ENCODE results near the gene PLXND1.
"Not testable (repeated sequence)": the region's sequence is repeated elsewhere in the genome, so short reads cannot be mapped to it uniquely, and the experiment has no call there.

DNA sequence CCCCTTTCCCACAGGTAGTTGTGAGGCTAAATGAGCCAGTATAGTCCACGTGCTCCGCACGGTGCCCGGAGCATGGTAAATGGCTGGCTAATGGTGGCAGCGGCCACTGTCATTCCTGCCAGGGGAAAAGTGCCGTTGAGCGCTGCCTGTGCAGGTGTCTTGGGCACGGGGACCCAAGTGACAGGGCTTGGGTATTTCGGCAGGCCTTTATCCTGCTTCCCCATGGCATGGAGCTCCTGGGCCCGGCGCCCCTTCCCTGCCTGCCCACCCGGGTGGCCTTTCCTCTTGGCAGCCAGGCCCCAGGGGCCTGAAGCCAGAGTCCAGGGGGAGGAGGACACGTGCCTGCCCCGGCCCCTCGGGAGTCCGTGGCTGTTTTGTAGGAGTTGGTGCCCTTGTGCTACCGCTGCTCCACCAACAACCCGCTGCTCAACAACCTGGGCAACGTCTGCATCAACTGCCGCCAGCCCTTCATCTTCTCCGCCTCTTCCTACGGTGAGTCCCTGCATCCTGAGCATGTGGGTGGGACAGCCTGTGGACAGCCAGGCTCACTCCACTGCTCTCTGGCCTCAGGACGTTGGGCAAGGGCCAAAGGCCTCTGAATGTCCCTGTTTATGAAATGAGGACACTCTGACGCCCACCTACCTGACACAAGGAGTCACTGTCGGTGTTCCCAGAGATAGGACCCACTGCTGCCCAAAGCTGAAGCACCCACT, 91.2 kb downstream of the PLXND1 start:
- TF ChIP-seq, protein P1, sequence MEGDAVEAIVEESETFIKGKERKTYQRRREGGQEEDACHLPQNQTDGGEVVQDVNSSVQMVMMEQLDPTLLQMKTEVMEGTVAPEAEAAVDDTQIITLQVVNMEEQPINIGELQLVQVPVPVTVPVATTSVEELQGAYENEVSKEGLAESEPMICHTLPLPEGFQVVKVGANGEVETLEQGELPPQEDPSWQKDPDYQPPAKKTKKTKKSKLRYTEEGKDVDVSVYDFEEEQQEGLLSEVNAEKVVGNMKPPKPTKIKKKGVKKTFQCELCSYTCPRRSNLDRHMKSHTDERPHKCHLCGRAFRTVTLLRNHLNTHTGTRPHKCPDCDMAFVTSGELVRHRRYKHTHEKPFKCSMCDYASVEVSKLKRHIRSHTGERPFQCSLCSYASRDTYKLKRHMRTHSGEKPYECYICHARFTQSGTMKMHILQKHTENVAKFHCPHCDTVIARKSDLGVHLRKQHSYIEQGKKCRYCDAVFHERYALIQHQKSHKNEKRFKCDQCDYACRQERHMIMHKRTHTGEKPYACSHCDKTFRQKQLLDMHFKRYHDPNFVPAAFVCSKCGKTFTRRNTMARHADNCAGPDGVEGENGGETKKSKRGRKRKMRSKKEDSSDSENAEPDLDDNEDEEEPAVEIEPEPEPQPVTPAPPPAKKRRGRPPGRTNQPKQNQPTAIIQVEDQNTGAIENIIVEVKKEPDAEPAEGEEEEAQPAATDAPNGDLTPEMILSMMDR (IDR thresholded peaks at IDR 0.05): not testable (repeated sequence)
- TF ChIP-seq POLR2A (IDR thresholded peaks at IDR 0.05): not testable (repeated sequence)

Data from adrenal gland (tissue), 5 donors.